NCI-H1417 (cell line): ENCODE results near the gene PHACTR3.
A peak's percentile ranks its signal among the peaks of the same experiment; 100 is the strongest.

Source experiments
- DNase-seq, 3 experiments: peaks; one replicate each; lab custom pipeline; 2025; lab: John Stamatoyannopoulos, UW

PHACTR3 gene

GRCh38 chr20:59574308-59574707, 30.0 kb upstream of the PHACTR3 start:
- no peak for DNase-seq

- DNase-seq: no peak
Measured at GRCh38 chr20:59575216-59575615, 29.1 kb upstream of the PHACTR3 start.

GRCh38 chr20:59575653-59576052, 28.7 kb upstream of the PHACTR3 start:
- DNase-seq: no peak

- peak in 2 of 3 experiments; percentile 8 to 53 for DNase-seq
Measured at GRCh38 chr20:59576216-59576953, 28.0 kb upstream of the PHACTR3 start.

GRCh38 chr20:59577037-59577808, 27.1 kb upstream of the PHACTR3 start:
- DNase-seq: no peak

- no peak for DNase-seq
Measured at GRCh38 chr20:59577809-59578435, 26.4 kb upstream of the PHACTR3 start.

GRCh38 chr20:59578436-59579403, 25.6 kb upstream of the PHACTR3 start:
- DNase-seq: no peak

GRCh38 chr20:59579404-59580145, 24.8 kb upstream of the PHACTR3 start:
- no peak for DNase-seq

GRCh38 chr20:59580146-59580946, 24.0 kb upstream of the PHACTR3 start:
- no peak for DNase-seq

- DNase-seq: no peak
Measured at GRCh38 chr20:59580991-59581401, 23.3 kb upstream of the PHACTR3 start.

GRCh38 chr20:59581993-59582679, 22.2 kb upstream of the PHACTR3 start:
- no peak for DNase-seq

GRCh38 chr20:59583428-59584277, 20.7 kb upstream of the PHACTR3 start:
- no peak for DNase-seq

- DNase-seq: no peak
Measured at GRCh38 chr20:59584278-59584925, 19.9 kb upstream of the PHACTR3 start.

GRCh38 chr20:59585714-59586409, 18.5 kb upstream of the PHACTR3 start:
- no peak for DNase-seq

GRCh38 chr20:59586613-59587012, 17.7 kb upstream of the PHACTR3 start:
- no peak for DNase-seq

- no peak for DNase-seq
Measured at GRCh38 chr20:59587570-59587969, 16.8 kb upstream of the PHACTR3 start.

- no peak for DNase-seq
Measured at GRCh38 chr20:59588236-59588855, 16.0 kb upstream of the PHACTR3 start.
